Measurements from ENCODE around the gene CTNND2.
"Not testable (repeated sequence)": the region's sequence is repeated elsewhere in the genome, so short reads cannot be mapped to it uniquely, and the experiment has no call there.

Gene CTNND2

GRCh38 chr5:11075035-11075805, 829.0 kb downstream of the CTNND2 start:
- no peak for DNase-seq (ENCODE audit: low spot score)

- no peak for DNase-seq (ENCODE audit: low spot score)
Measured at GRCh38 chr5:11072568-11072967, 831.7 kb downstream of the CTNND2 start.

GRCh38 chr5:11072076-11072475, 832.2 kb downstream of the CTNND2 start:
- no peak for DNase-seq (ENCODE audit: low spot score)

GRCh38 chr5:11069041-11069440, 835.2 kb downstream of the CTNND2 start:
- no peak for DNase-seq (ENCODE audit: low spot score)

GRCh38 chr5:11065723-11066122, 838.5 kb downstream of the CTNND2 start:
- DNase-seq (ENCODE audit: low spot score) = not testable (repeated sequence)

- DNase-seq (ENCODE audit: low spot score) = no peak
Measured at GRCh38 chr5:11064763-11065450, 839.3 kb downstream of the CTNND2 start.

GRCh38 chr5:11062397-11062796, 841.8 kb downstream of the CTNND2 start:
- DNase-seq (ENCODE audit: low spot score) = no peak

GRCh38 chr5:11056560-11056959, 847.7 kb downstream of the CTNND2 start:
- DNase-seq (ENCODE audit: low spot score) = no peak

GRCh38 chr5:11054014-11054413, 850.2 kb downstream of the CTNND2 start:
- DNase-seq (ENCODE audit: low spot score) = no peak

- DNase-seq (ENCODE audit: low spot score) = no peak
Measured at GRCh38 chr5:11052871-11053270, 851.4 kb downstream of the CTNND2 start.

GRCh38 chr5:11050596-11051304, 853.5 kb downstream of the CTNND2 start:
- DNase-seq (ENCODE audit: low spot score) = no peak

- no peak for DNase-seq (ENCODE audit: low spot score)
Measured at GRCh38 chr5:11048760-11049159, 855.5 kb downstream of the CTNND2 start.

- no peak for DNase-seq (ENCODE audit: low spot score)
Measured at GRCh38 chr5:11047625-11048024, 856.6 kb downstream of the CTNND2 start.

GRCh38 chr5:11047030-11047429, 857.2 kb downstream of the CTNND2 start:
- DNase-seq (ENCODE audit: low spot score) = no peak

- no peak for DNase-seq (ENCODE audit: low spot score)
Measured at GRCh38 chr5:11046160-11046559, 858.1 kb downstream of the CTNND2 start.

- no peak for DNase-seq (ENCODE audit: low spot score)
Measured at GRCh38 chr5:11045411-11045810, 858.8 kb downstream of the CTNND2 start.

GRCh38 chr5:11044581-11044980, 859.7 kb downstream of the CTNND2 start:
- DNase-seq (ENCODE audit: low spot score) = no peak

- no peak for DNase-seq (ENCODE audit: low spot score)
Measured at GRCh38 chr5:11043881-11044280, 860.4 kb downstream of the CTNND2 start.

- DNase-seq (ENCODE audit: low spot score) = no peak
Measured at GRCh38 chr5:11040345-11040744, 863.9 kb downstream of the CTNND2 start.

GRCh38 chr5:11038772-11039171, 865.5 kb downstream of the CTNND2 start:
- no peak for DNase-seq (ENCODE audit: low spot score)

- DNase-seq (ENCODE audit: low spot score) = no peak
Measured at GRCh38 chr5:11037941-11038340, 866.3 kb downstream of the CTNND2 start.

- DNase-seq (ENCODE audit: low spot score) = no peak
Measured at GRCh38 chr5:11037080-11037479, 867.2 kb downstream of the CTNND2 start.

GRCh38 chr5:11030671-11031070, 873.6 kb downstream of the CTNND2 start:
- DNase-seq (ENCODE audit: low spot score) = no peak

All from germinal center (tissue), 1 donor.